SK-N-SH treated with all-trans-retinoic acid at 6 μM for 48 hours (cell line): ENCODE measurements around the gene MYO5B.

ENCODE experiments used
- ATAC-seq: fragments of 200-7000 bp; cut with Tn5 transposase; 3 replicates; pipeline ENCODE4 v1.9.1; 2020; ENCODE audit warnings: mild to moderate bottlenecking, moderate library complexity
- ARNTL ChIP-seq: fragments of 450-650 bp; formaldehyde crosslinking; IDR thresholded peaks from 2 replicates; pipeline ENCODE4 v1.5.0; 2020; ENCODE audit warnings: low read depth, mild to moderate bottlenecking, moderate library complexity, borderline replicate concordance
- BACH2 ChIP-seq: fragments of 250-450 bp; sonication (Bioruptor Pico); IDR thresholded peaks from 2 replicates; pipeline ENCODE4 v1.9.0; 2021; ENCODE audit warnings: mild to moderate bottlenecking, borderline replicate concordance
- CREB5 ChIP-seq: fragments of 250-450 bp; sonication (Bioruptor Pico); IDR thresholded peaks from 2 replicates; pipeline ENCODE4 v1.5.1; 2020; ENCODE audit warnings: low read depth, mild to moderate bottlenecking, moderate library complexity
- CSDC2 ChIP-seq: fragments of 250-450 bp; sonication (Bioruptor Pico); IDR thresholded peaks from 2 replicates; pipeline ENCODE4 v1.5.0; 2020; ENCODE audit warnings: mild to moderate bottlenecking, moderate library complexity
- ESRRG ChIP-seq: fragments of 250-450 bp; sonication (Bioruptor Pico); IDR thresholded peaks from 2 replicates; pipeline ENCODE4 v1.6.1; 2021; ENCODE audit warnings: mild to moderate bottlenecking
- GLIS3 ChIP-seq: fragments of 250-450 bp; sonication (Bioruptor Pico); IDR thresholded peaks from 2 replicates; pipeline ENCODE4 v1.5.0; 2020; ENCODE audit warnings: mild to moderate bottlenecking, moderate library complexity
- ISL1 ChIP-seq: fragments of 250-450 bp; sonication (Bioruptor Pico); IDR thresholded peaks from 2 replicates; pipeline ENCODE4 v2.1.2; 2022; ENCODE audit warnings: mild to moderate bottlenecking, moderate library complexity
- OSR1 ChIP-seq: fragments of 250-450 bp; sonication (Bioruptor Pico); IDR thresholded peaks from 2 replicates; pipeline ENCODE4 v1.8.0; 2022; ENCODE audit warnings: moderate library complexity, mild to moderate bottlenecking, inconsistent platforms
- PPARA ChIP-seq: fragments of 250-450 bp; sonication (Bioruptor Pico); IDR thresholded peaks from 2 replicates; pipeline ENCODE4 v1.5.0; 2020; ENCODE audit warnings: mild to moderate bottlenecking, borderline replicate concordance
- RARB ChIP-seq: fragments of 250-450 bp; sonication (Bioruptor Pico); IDR thresholded peaks from 2 replicates; pipeline ENCODE4 v1.8.0; 2021; ENCODE audit warnings: mild to moderate bottlenecking, moderate library complexity
- SNAI2 ChIP-seq: fragments of 250-450 bp; sonication (Bioruptor Pico); IDR thresholded peaks from 2 replicates; pipeline ENCODE4 v1.5.0; 2020; ENCODE audit warnings: mild to moderate bottlenecking, moderate library complexity
- TCF4 ChIP-seq: fragments of 250-450 bp; sonication (Bioruptor Pico); IDR thresholded peaks from 2 replicates; pipeline ENCODE4 v1.8.0; 2021; ENCODE audit warnings: mild to moderate bottlenecking, moderate library complexity, borderline replicate concordance
- TOX ChIP-seq: fragments of 250-450 bp; sonication (Bioruptor Pico); IDR thresholded peaks from 2 replicates; pipeline ENCODE4 v1.8.0; 2021; ENCODE audit warnings: mild to moderate bottlenecking, moderate library complexity, borderline replicate concordance
- TSHZ2 ChIP-seq: fragments of 250-450 bp; sonication (Bioruptor Pico); IDR thresholded peaks from 2 replicates; pipeline ENCODE4 v1.5.0; 2020; ENCODE audit warnings: mild to moderate bottlenecking, moderate library complexity
- ZC3H10 ChIP-seq: fragments of 250-450 bp; sonication (Bioruptor Pico); IDR thresholded peaks from 2 replicates; pipeline ENCODE4 v1.5.1; 2021; ENCODE audit warnings: mild to moderate bottlenecking, moderate library complexity
- ZFP3 ChIP-seq: fragments of 250-450 bp; sonication (Bioruptor Pico); IDR thresholded peaks from 2 replicates; pipeline ENCODE4 v1.5.0; 2020; ENCODE audit warnings: mild to moderate bottlenecking, moderate library complexity
- ZFP30 ChIP-seq: fragments of 450-650 bp; formaldehyde crosslinking; IDR thresholded peaks from 2 replicates; pipeline ENCODE4 v1.5.0; 2022; ENCODE audit warnings: mild to moderate bottlenecking, moderate library complexity
- ZNF565 ChIP-seq: fragments of 450-650 bp; formaldehyde crosslinking; conservative IDR thresholded peaks from 2 replicates; pipeline ENCODE4 v1.5.0; 2020; ENCODE audit warnings: low read depth, mild to moderate bottlenecking, moderate library complexity
- ZNF70 ChIP-seq: fragments of 450-650 bp; formaldehyde crosslinking; IDR thresholded peaks from 2 replicates; pipeline ENCODE4 v1.5.0; 2020; ENCODE audit warnings: mild to moderate bottlenecking, moderate library complexity
- ZNF8 ChIP-seq: fragments of 450-650 bp; formaldehyde crosslinking; IDR thresholded peaks from 2 replicates; pipeline ENCODE4 v1.5.0; 2020; ENCODE audit warnings: mild to moderate bottlenecking, moderate library complexity
- TF ChIP-seq, protein P1 (sequence below): fragments of 250-450 bp; sonication (Bioruptor Pico); IDR thresholded peaks from 2 replicates; pipeline ENCODE4 v1.8.0; 2020; ENCODE audit warnings: mild to moderate bottlenecking, moderate library complexity, borderline replicate concordance
- TF ChIP-seq, protein P2 (sequence below): fragments of 250-450 bp; sonication (Bioruptor Pico); IDR thresholded peaks from 2 replicates; pipeline ENCODE4 v1.5.1; 2021; ENCODE audit warnings: mild to moderate bottlenecking, moderate library complexity
- TF ChIP-seq, protein P3 (sequence below): fragments of 250-450 bp; sonication (Bioruptor Pico); IDR thresholded peaks from 2 replicates; pipeline ENCODE4 v1.8.0; 2021; ENCODE audit warnings: low read depth, mild to moderate bottlenecking, moderate library complexity, borderline replicate concordance

Gene MYO5B

DNA sequence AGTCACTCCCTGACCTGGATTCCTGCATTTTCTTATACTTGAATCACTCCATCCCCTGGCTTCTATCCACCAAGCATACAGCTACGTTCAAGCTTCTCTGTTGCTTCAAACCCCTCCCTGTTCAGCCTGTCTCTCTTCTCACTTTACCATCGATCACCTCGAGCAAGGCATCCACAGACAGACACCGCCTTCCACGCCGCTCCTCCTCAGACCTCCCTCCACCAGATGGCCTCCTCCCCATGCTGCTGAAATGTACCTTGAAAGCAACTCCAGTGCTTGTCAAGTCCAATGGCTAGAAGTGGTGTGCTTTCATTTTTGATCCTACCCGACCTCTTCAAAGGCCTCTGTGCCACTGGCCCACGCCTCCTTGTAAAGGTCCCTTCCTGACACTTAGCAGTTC lies 250.3 kb downstream of the MYO5B start:
- ATAC-seq, result no peak; the same call in 2 of the 3 replicates
- no peak for TF ChIP-seq TSHZ2
- no peak for TF ChIP-seq ZNF70 (CRISPR knock-in tag)
- TF ChIP-seq ZNF8, result no peak
- TF ChIP-seq ESRRG (CRISPR knock-in tag), result no peak
- TF ChIP-seq OSR1 (CRISPR knock-in tag), result no peak
- TF ChIP-seq, protein P1, sequence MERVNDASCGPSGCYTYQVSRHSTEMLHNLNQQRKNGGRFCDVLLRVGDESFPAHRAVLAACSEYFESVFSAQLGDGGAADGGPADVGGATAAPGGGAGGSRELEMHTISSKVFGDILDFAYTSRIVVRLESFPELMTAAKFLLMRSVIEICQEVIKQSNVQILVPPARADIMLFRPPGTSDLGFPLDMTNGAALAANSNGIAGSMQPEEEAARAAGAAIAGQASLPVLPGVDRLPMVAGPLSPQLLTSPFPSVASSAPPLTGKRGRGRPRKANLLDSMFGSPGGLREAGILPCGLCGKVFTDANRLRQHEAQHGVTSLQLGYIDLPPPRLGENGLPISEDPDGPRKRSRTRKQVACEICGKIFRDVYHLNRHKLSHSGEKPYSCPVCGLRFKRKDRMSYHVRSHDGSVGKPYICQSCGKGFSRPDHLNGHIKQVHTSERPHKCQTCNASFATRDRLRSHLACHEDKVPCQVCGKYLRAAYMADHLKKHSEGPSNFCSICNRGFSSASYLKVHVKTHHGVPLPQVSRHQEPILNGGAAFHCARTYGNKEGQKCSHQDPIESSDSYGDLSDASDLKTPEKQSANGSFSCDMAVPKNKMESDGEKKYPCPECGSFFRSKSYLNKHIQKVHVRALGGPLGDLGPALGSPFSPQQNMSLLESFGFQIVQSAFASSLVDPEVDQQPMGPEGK (CRISPR knock-in tag), result no peak
- TF ChIP-seq RARB (CRISPR knock-in tag), result no peak
- TF ChIP-seq TOX (CRISPR knock-in tag), result no peak
- no peak for TF ChIP-seq ZC3H10
- no peak for TF ChIP-seq ZFP3 (CRISPR knock-in tag)
- no peak for TF ChIP-seq CSDC2
- TF ChIP-seq GLIS3 (CRISPR knock-in tag), result no peak
- TF ChIP-seq, protein P2, sequence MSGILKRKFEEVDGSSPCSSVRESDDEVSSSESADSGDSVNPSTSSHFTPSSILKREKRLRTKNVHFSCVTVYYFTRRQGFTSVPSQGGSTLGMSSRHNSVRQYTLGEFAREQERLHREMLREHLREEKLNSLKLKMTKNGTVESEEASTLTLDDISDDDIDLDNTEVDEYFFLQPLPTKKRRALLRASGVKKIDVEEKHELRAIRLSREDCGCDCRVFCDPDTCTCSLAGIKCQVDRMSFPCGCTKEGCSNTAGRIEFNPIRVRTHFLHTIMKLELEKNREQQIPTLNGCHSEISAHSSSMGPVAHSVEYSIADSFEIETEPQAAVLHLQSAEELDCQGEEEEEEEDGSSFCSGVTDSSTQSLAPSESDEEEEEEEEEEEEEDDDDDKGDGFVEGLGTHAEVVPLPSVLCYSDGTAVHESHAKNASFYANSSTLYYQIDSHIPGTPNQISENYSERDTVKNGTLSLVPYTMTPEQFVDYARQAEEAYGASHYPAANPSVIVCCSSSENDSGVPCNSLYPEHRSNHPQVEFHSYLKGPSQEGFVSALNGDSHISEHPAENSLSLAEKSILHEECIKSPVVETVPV (CRISPR knock-in tag), result no peak
- TF ChIP-seq ISL1 (CRISPR knock-in tag), result no peak
- TF ChIP-seq SNAI2 (CRISPR knock-in tag), result no peak
- TF ChIP-seq BACH2, result no peak
- no peak for TF ChIP-seq ARNTL
- no peak for TF ChIP-seq TCF4 (CRISPR knock-in tag)
- no peak for TF ChIP-seq CREB5 (CRISPR knock-in tag)
- TF ChIP-seq ZFP30 (CRISPR knock-in tag), result no peak

DNA sequence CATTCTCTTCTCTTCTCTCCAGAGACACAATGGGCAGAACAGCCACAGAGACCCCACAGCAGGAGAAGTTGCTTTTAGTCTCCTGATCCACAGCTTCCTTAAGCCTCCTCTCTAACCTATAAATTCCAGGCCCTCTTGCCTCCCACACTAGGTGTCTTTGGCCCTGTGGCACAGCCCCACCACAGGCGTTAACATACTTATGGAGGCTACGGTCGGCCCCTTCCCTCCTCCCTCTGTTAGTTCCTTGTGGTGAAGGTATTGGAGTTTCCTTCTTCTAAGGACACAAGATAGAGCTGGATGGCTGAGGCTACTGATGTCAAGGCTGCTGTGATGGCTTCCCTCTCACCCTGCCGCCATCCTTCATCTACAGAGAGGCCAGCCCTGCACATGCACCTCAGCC lies 258.1 kb downstream of the MYO5B start:
- TF ChIP-seq ZNF8 (no peak), ESRRG (CRISPR knock-in tag) (no peak), TSHZ2 (no peak), TCF4 (CRISPR knock-in tag) (no peak), CSDC2 (no peak), ZC3H10 (no peak), ISL1 (CRISPR knock-in tag) (no peak), ZFP30 (CRISPR knock-in tag) (no peak), OSR1 (CRISPR knock-in tag) (no peak), ZNF565 (no peak), PPARA (CRISPR knock-in tag) (no peak), SNAI2 (CRISPR knock-in tag) (no peak), ARNTL (no peak), ZFP3 (CRISPR knock-in tag) (no peak), BACH2 (no peak), CREB5 (CRISPR knock-in tag) (no peak), RARB (CRISPR knock-in tag) (no peak), GLIS3 (CRISPR knock-in tag) (no peak)
- TF ChIP-seq, protein P3, sequence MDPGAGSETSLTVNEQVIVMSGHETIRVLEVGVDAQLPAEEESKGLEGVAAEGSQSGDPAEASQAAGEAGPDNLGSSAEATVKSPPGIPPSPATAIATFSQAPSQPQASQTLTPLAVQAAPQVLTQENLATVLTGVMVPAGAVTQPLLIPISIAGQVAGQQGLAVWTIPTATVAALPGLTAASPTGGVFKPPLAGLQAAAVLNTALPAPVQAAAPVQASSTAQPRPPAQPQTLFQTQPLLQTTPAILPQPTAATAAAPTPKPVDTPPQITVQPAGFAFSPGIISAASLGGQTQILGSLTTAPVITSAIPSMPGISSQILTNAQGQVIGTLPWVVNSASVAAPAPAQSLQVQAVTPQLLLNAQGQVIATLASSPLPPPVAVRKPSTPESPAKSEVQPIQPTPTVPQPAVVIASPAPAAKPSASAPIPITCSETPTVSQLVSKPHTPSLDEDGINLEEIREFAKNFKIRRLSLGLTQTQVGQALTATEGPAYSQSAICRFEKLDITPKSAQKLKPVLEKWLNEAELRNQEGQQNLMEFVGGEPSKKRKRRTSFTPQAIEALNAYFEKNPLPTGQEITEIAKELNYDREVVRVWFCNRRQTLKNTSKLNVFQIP, result no peak
- TF ChIP-seq, protein P2 (CRISPR knock-in tag), result no peak
- ATAC-seq, result no peak
